Activated CD4-positive, alpha-beta T cell treated with anti-CD3 and anti-CD28 coated beads, Interleukin-2, amount 50 U/mL, for 24 hours (primary cell): ENCODE results near the gene OPRM1.
"Not testable (repeated sequence)": the region's sequence is repeated elsewhere in the genome, so short reads cannot be mapped to it uniquely, and the experiment has no call there.

Experiments used
- DNase-seq, 2 donors: peaks; one replicate each; pipeline ENCODE4 v3.0.0-alpha.2; 2020; ENCODE audit warnings: low read depth in 1 of 2, low spot score in 1 of 2

Gene OPRM1

GRCh38 chr6:154039231-154039842, at the start of gene OPRM1:
Gene OPRM1 (plus strand): TSS chr6:154039240. CDS start chr6:154039545, 305 bp downstream.
- peak in 1 of 2 donors; percentile 9 for DNase-seq

GRCh38 chr6:153989989-153990388, 49.1 kb upstream of the OPRM1 start:
- DNase-seq, result no peak

- no peak for DNase-seq
These were observed 45.0 kb upstream of the OPRM1 start for GRCh38 chr6:153994004-153994403.

- no peak for DNase-seq
These were observed 44.2 kb upstream of the OPRM1 start for GRCh38 chr6:153994811-153995210.

GRCh38 chr6:153997221-153997620, 41.8 kb upstream of the OPRM1 start:
- DNase-seq, result no peak

- no peak for DNase-seq
These were observed 37.4 kb upstream of the OPRM1 start for GRCh38 chr6:154001494-154002285.

- DNase-seq, result no peak
These were observed 36.1 kb upstream of the OPRM1 start for GRCh38 chr6:154002894-154003293.

- no peak for DNase-seq
These were observed 28.7 kb upstream of the OPRM1 start for GRCh38 chr6:154010371-154010770.

GRCh38 chr6:154012852-154013251, 26.2 kb upstream of the OPRM1 start:
- no peak for DNase-seq

GRCh38 chr6:154017786-154018185, 21.3 kb upstream of the OPRM1 start:
- DNase-seq, result no peak

GRCh38 chr6:154030646-154031045, 8.4 kb upstream of the OPRM1 start:
- DNase-seq, result no peak

GRCh38 chr6:154041001-154041400, 2.0 kb downstream of the OPRM1 start:
- no peak for DNase-seq

- no peak for DNase-seq
These were observed 14.1 kb downstream of the OPRM1 start for GRCh38 chr6:154053141-154053540.

- DNase-seq, result no peak
These were observed 17.5 kb downstream of the OPRM1 start for GRCh38 chr6:154056536-154056935.

- no peak for DNase-seq
These were observed 18.1 kb downstream of the OPRM1 start for GRCh38 chr6:154057098-154057497.

GRCh38 chr6:154058963-154059680, 20.1 kb downstream of the OPRM1 start:
- DNase-seq, result no peak

- no peak for DNase-seq
These were observed 21.0 kb downstream of the OPRM1 start for GRCh38 chr6:154060076-154060475.

- DNase-seq, result no peak
These were observed 31.0 kb downstream of the OPRM1 start for GRCh38 chr6:154070041-154070440.

GRCh38 chr6:154070657-154071056, 31.6 kb downstream of the OPRM1 start:
- DNase-seq, result no peak

GRCh38 chr6:154071236-154071635, 32.2 kb downstream of the OPRM1 start:
- no peak for DNase-seq

- no peak for DNase-seq
These were observed 32.7 kb downstream of the OPRM1 start for GRCh38 chr6:154071711-154072110.

- not testable (repeated sequence) for DNase-seq
These were observed 39.6 kb downstream of the OPRM1 start for GRCh38 chr6:154078596-154078995.
